ENCODE measurements around the gene LRAT. TPM values are rescaled to one million over a fixed set of nuclear protein-coding genes. Genes with fewer than 3 reads are reported as not detected.
A peak's percentile ranks its signal among the peaks of the same experiment; 100 is the strongest.

The LRAT gene
- total RNA-seq, 1 donor from 2014 or later, result 8.2 TPM

DNA sequence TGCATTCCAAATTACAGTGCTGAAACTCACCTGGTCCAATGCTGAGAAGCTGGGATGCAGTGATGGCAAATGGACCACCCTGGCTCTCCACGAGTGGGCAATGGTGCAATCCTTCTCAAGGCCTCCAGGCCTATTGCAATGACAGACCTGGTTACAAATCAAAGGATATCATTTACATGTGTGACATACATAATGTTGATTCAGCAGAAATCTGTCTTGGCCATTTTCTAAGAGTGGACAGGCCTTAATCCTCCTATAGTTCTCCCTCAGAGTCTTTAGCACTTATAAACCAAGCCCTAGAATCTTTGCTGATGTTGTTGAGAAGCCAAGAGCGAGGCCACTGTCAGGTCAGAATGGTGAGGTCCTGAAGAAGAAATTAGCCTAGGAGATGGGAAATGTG, 17.1 kb downstream of the LRAT start:
- DNase-seq (ENCODE audit: low spot score), result no peak

DNA sequence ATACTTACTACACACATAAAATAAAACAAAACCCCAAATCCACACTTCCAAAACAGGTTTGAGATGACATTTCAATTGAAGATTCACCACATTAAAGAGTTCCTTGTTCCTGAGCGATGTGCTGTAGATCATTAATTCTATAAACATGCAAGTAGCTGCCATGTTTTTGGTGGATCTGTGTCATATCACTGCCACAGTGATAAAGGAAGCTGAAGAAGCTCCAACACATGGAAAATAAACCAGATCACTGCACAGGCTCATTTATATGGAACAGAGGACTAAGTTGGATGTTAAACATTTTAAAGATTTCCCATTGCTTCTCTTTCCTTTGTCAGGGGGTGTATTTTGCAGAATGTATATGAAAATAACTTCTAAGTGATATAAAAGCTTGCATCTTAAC, 34.5 kb downstream of the LRAT start:
- peak; percentile 50 for DNase-seq (ENCODE audit: low spot score)

DNA sequence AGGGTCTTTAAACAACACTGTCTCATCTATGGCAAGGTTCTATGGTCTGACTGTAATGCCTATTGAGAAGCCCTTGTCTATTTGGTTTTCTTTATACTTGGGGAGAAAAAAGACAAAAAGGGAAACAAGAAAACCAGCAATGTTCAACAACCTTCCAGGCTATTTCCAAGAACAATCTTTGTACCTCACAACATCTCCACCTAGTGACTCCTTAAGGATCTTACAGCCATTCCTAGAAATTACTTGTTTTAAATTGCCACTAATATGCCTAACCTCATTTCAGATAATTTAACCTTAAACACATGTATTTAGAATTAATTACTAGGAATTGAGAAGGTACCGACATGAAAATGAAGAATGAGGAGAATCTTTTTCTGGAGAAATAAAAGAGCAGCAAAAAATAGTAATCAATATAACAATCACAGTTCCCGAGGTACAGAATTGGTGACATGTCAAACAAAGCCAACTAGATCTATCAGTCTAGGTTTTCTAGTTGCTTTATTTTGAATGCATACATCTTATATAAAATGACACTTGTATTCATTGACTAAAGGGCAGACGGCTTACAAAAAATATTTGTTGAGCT, 35.7 kb downstream of the LRAT start:
- DNase-seq (ENCODE audit: low spot score), result peak; percentile 56

DNA sequence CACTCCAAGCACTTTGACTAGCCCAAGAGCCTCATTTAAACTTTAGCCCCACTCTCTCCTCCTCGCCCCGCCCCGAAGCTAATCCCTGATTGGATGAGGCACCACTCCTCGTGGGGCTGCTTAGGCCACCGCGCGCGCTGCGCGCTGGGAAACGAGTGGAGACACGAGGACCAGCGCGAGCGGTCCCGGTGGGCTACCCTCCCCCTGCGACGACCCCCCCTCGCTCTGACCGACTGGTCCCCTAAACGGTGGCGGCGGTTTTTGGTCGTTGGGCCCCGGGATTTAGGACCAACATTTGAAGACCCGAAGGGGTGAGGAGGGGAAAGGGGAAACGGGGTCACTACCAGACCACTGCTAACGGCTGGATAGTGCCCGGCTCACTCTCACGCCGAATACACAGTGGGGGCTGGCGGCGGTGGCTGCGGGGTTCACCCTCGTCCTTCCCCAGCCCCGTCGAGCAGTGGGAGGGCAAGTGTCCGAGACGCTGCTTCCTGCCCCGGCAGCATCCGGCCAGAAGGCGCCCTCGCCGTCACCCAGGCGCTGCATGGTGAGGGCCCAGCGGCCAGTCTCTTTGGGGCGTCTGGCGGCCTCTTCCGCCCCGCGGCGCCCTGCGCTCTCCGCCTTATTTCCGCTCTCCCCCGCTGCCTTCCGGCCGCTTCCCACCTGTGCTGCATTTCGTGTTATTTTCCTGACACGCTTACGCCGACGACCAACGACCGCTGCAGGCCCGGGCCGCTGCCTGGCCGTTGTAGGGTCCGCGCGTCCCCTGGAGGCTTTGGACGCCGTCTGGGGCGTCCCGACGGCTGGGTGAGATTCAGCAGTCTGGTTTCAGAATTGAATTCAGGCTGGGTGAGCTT, 37.6 kb downstream of the LRAT start, which contains the start of gene RBM46:
Gene RBM46 (plus strand): TSS at position 147 of the 857 bp plus-strand sequence. CDS start 15,481 bp downstream, outside the sequence.
- DNase-seq (ENCODE audit: low spot score), result no peak

DNA sequence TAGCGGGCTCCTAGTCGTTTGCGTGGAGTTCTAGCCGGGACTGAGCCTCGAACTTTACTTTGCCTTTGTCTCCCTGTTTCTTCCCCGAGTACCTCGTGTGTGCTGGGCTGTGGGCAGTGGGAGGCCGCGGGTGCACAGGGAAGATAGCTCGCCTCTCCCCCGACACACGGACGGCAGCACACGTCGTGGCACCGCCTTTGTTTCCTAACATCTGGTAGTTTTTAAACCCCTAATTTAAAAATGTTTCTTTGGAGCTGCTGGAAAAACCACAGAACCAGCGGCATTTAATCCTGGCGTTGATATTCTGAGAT, 38.1 kb downstream of the LRAT start:
- DNase-seq (ENCODE audit: low spot score), result no peak

Other genes with a start within 250 kb of the LRAT start
- 52.5 TPM for gene PLRG1, start 193.6 kb upstream of the LRAT start, total RNA-seq (ENCODE audit: insufficient read depth, low replicate concordance)
- 14.7 TPM for gene FGB, start 181.0 kb upstream of the LRAT start, total RNA-seq (ENCODE audit: insufficient read depth, low replicate concordance)
- gene FGA, start 153.3 kb upstream of the LRAT start, total RNA-seq (ENCODE audit: insufficient read depth, low replicate concordance), result 3.6 TPM
- gene FGG, start 131.3 kb upstream of the LRAT start, total RNA-seq (ENCODE audit: insufficient read depth, low replicate concordance), result 19.7 TPM
- 3.9 TPM for gene RBM46, start 37.3 kb downstream of the LRAT start, total RNA-seq (ENCODE audit: insufficient read depth, low replicate concordance)